ENCODE results near the gene CD52.
"Not testable (repeated sequence)": the region's sequence is repeated elsewhere in the genome, so short reads cannot be mapped to it uniquely, and the experiment has no call there.

Gene CD52

GRCh38 chr1:26300578-26301275, 17.0 kb upstream of the CD52 start:
- DNase-seq (ENCODE audit: low spot score) = no peak

GRCh38 chr1:26302733-26303405, 14.9 kb upstream of the CD52 start:
- DNase-seq (ENCODE audit: low spot score) = no peak

- DNase-seq (ENCODE audit: low spot score) = no peak
Measured at GRCh38 chr1:26305667-26306289, 12.0 kb upstream of the CD52 start.

GRCh38 chr1:26306290-26307229, 11.2 kb upstream of the CD52 start, which contains the start of gene UBXN11:
UBXN11 (minus strand) TSS chr1:26306636; CDS start chr1:26302883, 3,753 bp downstream.
- DNase-seq (ENCODE audit: low spot score) = peak; percentile 99

- DNase-seq (ENCODE audit: low spot score) = peak; percentile 10
Measured at GRCh38 chr1:26307363-26307781, 10.4 kb upstream of the CD52 start.

- not testable (repeated sequence) for DNase-seq (ENCODE audit: low spot score)
Measured at GRCh38 chr1:26307966-26308899, 9.5 kb upstream of the CD52 start.

- no peak for DNase-seq (ENCODE audit: low spot score)
Measured at GRCh38 chr1:26314501-26314900, 3.3 kb upstream of the CD52 start.

GRCh38 chr1:26315874-26316850, 1.6 kb upstream of the CD52 start:
- DNase-seq (ENCODE audit: low spot score) = no peak

- peak; percentile 28 for DNase-seq (ENCODE audit: low spot score)
Measured at GRCh38 chr1:26317146-26317545, 612 bp upstream of the CD52 start.

- DNase-seq (ENCODE audit: low spot score) = peak; percentile 45
Measured at GRCh38 chr1:26318338-26319064, 743 bp downstream of the CD52 start.

GRCh38 chr1:26320896-26321295, 3.1 kb downstream of the CD52 start:
- DNase-seq (ENCODE audit: low spot score) = no peak

- DNase-seq (ENCODE audit: low spot score) = peak; percentile 85
Measured at GRCh38 chr1:26321315-26322041, 3.7 kb downstream of the CD52 start.

- no peak for DNase-seq (ENCODE audit: low spot score)
Measured at GRCh38 chr1:26322042-26322331, 4.2 kb downstream of the CD52 start.

GRCh38 chr1:26323382-26323781, 5.6 kb downstream of the CD52 start:
- DNase-seq (ENCODE audit: low spot score) = no peak

- no peak for DNase-seq (ENCODE audit: low spot score)
Measured at GRCh38 chr1:26324550-26324949, 6.8 kb downstream of the CD52 start.

GRCh38 chr1:26327956-26328362, 10.2 kb downstream of the CD52 start:
- DNase-seq (ENCODE audit: low spot score) = no peak

GRCh38 chr1:26328597-26328996, 10.8 kb downstream of the CD52 start:
- no peak for DNase-seq (ENCODE audit: low spot score)

- not testable (repeated sequence) for DNase-seq (ENCODE audit: low spot score)
Measured at GRCh38 chr1:26329380-26329779, 11.6 kb downstream of the CD52 start.
